Measurements from ENCODE around the gene SDK1. TPM values are rescaled to one million over a fixed set of nuclear protein-coding genes. Genes with fewer than 3 reads are reported as not detected.

SDK1 gene, protein sequence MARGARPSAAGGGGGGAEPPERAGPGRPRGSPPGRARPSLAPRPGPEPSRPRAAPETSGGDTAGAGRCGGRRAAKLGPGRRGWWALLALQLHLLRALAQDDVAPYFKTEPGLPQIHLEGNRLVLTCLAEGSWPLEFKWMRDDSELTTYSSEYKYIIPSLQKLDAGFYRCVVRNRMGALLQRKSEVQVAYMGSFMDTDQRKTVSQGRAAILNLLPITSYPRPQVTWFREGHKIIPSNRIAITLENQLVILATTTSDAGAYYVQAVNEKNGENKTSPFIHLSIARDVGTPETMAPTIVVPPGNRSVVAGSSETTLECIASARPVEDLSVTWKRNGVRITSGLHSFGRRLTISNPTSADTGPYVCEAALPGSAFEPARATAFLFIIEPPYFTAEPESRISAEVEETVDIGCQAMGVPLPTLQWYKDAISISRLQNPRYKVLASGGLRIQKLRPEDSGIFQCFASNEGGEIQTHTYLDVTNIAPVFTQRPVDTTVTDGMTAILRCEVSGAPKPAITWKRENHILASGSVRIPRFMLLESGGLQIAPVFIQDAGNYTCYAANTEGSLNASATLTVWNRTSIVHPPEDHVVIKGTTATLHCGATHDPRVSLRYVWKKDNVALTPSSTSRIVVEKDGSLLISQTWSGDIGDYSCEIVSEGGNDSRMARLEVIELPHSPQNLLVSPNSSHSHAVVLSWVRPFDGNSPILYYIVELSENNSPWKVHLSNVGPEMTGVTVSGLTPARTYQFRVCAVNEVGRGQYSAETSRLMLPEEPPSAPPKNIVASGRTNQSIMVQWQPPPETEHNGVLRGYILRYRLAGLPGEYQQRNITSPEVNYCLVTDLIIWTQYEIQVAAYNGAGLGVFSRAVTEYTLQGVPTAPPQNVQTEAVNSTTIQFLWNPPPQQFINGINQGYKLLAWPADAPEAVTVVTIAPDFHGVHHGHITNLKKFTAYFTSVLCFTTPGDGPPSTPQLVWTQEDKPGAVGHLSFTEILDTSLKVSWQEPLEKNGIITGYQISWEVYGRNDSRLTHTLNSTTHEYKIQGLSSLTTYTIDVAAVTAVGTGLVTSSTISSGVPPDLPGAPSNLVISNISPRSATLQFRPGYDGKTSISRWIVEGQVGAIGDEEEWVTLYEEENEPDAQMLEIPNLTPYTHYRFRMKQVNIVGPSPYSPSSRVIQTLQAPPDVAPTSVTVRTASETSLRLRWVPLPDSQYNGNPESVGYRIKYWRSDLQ (N-terminal part only)
- total RNA-seq = 7.5 TPM

GRCh38 chr7:3300651-3301448 lies at the start of gene SDK1:
Gene SDK1 (plus strand): TSS chr7:3301252. CDS start chr7:3301587, 335 bp downstream.
- peak; percentile 79 for DNase-seq

- no peak for DNase-seq
Observed at GRCh38 chr7:3254718-3255117, 46.3 kb upstream of the SDK1 start.

DNA sequence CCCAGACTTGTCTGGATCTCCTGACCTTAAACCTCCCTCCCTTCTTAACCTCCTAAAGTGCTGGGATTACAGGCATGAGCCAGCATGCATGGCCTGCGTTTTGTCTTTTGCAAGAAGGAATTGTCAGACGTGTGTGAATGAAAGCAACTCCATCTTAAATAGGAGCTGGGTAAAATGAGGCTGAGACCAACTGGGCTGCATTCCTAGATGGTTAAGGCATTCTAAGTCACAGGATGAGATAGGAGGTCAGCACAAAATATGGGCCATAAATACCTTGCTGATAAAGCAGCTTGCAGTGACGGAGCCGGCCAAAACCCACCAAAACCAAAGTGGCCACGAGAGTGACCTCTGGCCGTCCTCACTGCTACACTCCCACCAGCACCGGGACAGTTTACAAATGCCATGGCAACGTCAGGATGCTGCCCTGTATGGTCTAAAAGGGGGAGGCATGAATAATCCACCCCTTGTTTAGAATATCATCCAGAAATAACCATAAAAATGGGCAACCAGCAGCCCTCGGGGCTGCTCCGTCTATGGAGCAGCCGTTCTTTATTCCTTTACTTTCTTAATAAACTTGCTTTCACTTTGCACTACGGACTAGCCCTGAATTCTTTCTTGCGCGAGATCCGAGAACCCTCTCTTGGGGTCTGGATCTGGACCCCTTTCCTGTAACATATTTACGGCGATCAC lies 41.2 kb upstream of the SDK1 start:
- DNase-seq = no peak

- peak; percentile 65 for DNase-seq
Observed at GRCh38 chr7:3260401-3260715, 40.7 kb upstream of the SDK1 start.

DNA sequence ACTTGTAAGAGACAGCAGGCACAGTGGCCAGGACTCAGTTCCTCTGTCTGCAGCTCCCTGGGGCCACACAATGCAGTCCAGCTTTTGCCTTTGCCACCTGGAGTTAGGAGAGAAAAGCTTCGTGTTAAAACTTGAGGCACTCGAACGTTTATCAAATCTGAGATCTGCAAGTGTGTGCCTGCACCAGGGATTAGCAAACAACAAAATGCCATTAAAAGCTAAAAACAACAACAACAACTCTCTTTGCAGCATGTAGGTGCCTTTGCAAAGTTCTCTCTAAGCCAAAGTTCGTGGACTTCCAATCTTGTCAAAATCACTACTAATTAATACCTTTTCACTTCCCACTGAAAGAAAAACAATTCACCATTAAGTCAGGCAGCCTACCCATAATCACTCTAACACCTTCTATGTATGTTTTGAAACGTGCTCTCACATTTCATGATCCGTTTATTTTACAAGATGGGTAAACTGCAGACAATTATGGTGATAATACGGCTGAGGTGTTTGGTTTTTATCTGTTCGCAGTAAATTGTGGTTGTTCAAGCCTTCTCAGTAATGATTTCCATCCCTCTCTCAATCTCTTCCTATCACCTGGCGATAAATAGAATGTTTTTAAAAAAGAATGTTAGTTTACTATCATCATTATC lies 36.2 kb upstream of the SDK1 start:
- DNase-seq = no peak

DNA sequence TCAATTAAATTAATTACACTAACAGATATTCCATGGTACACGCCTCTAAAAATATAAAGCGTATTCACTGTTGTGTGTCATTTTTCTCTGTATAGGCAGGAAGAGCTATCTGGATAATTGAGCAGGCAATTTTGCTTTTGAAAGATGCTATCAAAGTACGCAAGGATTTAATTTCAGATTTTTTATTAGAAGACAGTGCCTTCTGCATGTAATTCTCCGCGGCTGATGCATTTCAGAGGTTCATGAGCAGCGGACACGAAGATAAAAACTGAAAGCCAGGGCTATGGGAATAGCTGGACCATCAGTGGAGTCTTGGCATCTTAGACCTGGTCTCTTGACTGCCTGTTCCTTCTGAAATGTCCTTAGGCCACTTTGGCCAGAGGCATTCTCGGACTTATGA lies 35.7 kb upstream of the SDK1 start:
- DNase-seq = no peak

DNA sequence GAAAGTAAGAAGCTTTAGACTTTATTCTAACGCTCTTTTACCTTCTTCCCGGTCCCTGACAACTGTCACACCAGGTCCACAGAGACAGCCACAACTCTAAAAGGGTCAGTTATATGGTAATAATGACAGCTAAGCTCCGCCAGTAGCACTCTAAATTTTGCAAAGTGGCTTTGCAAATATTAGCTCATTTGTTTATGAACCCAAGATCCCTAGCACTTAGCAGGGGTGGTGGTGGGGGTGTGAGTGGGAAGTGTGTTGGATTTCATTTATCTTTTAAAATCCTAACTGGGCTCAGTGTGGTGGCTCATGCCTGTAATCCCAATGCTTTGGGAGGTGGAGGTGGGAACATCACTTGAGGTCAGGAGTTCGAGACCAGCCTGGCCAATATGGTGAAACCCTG lies 34.8 kb upstream of the SDK1 start:
- no peak for DNase-seq

- DNase-seq = peak; percentile 71
Observed at GRCh38 chr7:3267966-3268690, 32.9 kb upstream of the SDK1 start.

- no peak for DNase-seq
Observed at GRCh38 chr7:3270362-3270761, 30.7 kb upstream of the SDK1 start.

GRCh38 chr7:3271298-3271697 lies 29.8 kb upstream of the SDK1 start:
- no peak for DNase-seq

DNA sequence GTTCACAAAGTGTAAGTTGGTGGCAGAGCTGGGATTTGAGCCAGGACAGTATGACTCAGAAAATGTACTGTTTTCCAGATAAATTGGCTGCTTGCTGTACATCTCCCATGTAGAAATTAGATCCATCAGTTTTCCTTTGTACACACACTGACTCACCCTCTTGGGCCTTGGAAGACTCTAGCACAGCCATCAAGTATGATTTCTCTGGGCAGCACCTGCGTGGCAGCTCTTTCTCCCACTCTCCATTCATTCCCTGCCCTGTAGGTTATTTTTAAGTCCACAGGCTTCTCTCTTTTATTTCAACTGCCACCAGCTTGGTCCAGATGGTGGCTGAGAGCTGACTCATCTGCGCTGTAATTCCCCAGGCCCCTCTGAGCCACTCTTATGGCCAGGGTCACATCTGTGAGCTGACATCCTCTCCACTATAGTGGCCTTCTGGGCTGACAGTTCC lies 28.3 kb upstream of the SDK1 start:
- peak; percentile 9 for DNase-seq

GRCh38 chr7:3274131-3274530 lies 26.9 kb upstream of the SDK1 start:
- no peak for DNase-seq

DNA sequence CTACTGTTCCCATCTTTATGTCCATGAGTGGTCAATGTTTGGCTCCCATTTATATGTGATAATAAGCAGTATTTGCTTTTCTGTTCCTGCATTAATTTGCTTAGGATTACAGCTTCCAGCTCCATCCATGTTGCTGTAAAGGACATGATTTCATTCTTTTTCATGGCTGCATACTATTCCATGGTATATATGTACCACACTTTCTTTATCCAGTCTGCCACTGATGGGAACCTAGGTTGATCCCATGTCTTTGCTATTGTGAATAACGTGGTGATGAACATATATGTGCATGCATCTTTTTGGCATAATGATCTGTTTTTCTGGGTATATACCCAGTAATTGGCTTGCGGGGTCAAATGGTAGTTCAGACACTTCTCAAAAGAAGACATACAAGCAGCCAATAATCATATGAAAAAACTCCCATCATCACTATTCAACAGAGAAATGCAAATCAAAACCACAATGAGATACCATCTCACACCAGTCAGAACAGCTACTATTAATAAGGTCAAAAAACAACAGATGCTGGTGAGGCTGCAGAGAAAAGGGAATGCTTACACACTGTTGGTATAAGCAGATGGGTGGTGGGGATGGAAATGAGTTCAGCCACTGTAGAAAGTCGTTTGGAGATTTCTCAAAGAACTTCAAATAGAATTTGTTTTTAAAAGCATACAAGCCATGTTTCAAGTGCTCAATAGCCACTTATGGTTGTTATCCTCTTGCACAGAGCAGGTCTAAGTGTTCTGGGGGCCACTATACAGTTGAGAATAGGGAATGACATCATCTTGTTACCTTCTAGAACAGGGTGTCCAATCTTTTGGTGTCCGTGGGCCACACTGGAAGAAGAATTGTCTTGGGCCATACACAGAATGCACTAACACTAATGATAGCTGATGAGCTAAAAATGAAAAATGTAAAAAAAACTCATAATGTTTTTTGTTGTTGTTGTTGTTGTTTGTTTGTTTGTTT lies 23.2 kb upstream of the SDK1 start:
- DNase-seq = no peak

- no peak for DNase-seq
Observed at GRCh38 chr7:3279147-3279818, 21.8 kb upstream of the SDK1 start.

DNA sequence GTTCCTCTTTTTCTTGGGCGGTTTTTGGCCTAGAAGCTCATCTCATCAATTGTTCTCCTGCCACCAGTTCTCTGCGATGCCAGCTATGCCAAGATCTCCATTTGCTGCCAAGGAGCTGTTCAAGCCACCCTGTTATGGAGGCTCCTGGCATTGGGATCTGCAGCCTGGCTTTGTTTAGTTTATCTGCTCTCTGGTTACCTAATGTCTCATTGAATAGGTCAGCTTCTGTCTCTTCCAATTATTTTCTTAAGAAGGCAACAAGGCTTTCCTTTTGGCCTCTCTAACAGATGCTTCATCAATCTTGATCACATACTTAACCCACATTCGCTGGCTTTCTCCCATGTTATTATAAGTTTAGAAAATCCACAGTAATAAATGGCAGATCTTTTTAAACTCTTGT lies 20.6 kb upstream of the SDK1 start:
- no peak for DNase-seq

- no peak for DNase-seq
Observed at GRCh38 chr7:3280946-3281656, 20.0 kb upstream of the SDK1 start.

DNA sequence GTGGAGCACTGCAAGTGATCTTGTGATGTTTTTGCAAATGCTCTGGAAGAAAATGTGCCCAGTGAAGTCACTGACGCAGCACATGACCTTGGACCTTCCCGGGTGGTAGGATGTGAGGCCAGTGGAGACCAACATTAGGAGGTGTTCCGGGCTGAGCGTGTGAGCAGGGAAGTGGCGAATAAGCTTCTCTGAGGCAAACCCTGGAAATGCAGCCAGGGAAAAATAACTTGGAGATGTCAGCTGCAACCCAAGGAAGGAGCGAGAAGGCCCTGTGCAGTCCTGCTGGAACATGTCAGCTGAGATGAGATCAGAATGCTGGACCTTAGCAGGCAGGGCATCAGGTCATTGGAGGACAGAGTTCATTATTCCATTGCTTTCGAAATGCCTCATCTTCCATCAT lies 18.6 kb upstream of the SDK1 start:
- no peak for DNase-seq
